ENCODE data around the gene EPHB1.

EPHB1 gene

GRCh38 chr3:134809427-134810051, 14.5 kb downstream of the EPHB1 start:
- DNase-seq (ENCODE audit: low read depth): no peak

- DNase-seq (ENCODE audit: low read depth): no peak
Observed at GRCh38 chr3:134810052-134810435, 15.0 kb downstream of the EPHB1 start.

GRCh38 chr3:134810850-134811249, 15.8 kb downstream of the EPHB1 start:
- no peak for DNase-seq (ENCODE audit: low read depth)

GRCh38 chr3:134813618-134814017, 18.6 kb downstream of the EPHB1 start:
- DNase-seq (ENCODE audit: low read depth): no peak

GRCh38 chr3:134815519-134815918, 20.5 kb downstream of the EPHB1 start:
- no peak for DNase-seq (ENCODE audit: low read depth)

- DNase-seq (ENCODE audit: low read depth): no peak
Observed at GRCh38 chr3:134816623-134817022, 21.6 kb downstream of the EPHB1 start.

- DNase-seq (ENCODE audit: low read depth): no peak
Observed at GRCh38 chr3:134817297-134817696, 22.2 kb downstream of the EPHB1 start.

DNA sequence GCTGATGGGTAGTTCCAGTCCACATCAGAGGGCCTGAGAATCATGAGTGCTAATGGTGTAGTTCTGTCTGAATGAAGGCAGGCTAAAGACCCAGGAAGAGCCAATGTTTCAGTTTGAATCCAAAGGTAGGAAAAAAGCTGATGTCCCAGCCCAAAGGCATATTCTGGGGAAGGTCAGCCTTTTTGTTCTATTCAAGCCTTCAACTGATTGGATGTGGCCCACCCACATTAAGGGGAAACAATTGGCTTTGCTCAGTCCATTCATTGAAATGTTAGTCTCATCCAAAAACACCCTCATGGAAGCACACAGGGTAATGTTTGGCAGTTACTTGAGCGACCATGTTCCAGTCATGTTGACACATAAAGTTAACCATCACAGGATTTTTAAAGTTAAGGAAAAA, 25.9 kb downstream of the EPHB1 start:
- no peak for DNase-seq (ENCODE audit: low read depth)

GRCh38 chr3:134822090-134822489, 27.0 kb downstream of the EPHB1 start:
- DNase-seq (ENCODE audit: low read depth): no peak

- no peak for DNase-seq (ENCODE audit: low read depth)
Observed at GRCh38 chr3:134823679-134824078, 28.6 kb downstream of the EPHB1 start.

DNA sequence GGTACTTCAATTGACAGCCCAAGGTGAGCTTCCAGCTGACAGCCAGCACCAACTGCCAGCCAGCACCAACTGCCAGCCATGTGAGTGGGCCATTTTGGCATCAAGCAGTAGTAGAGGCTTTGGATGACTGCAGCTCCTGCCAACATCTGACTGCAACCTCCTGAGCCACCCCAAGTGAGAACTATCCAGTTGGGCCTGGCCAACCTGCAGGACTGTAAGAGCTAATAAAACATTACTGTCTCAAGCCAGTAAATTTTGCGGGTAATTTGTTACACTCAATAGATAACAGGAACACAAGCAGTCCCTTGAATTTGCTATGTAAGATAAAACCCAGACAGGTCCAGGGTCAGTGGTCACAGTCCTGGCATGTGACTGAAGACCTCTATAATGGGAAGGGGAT, 29.7 kb downstream of the EPHB1 start:
- DNase-seq (ENCODE audit: low read depth): no peak

DNA sequence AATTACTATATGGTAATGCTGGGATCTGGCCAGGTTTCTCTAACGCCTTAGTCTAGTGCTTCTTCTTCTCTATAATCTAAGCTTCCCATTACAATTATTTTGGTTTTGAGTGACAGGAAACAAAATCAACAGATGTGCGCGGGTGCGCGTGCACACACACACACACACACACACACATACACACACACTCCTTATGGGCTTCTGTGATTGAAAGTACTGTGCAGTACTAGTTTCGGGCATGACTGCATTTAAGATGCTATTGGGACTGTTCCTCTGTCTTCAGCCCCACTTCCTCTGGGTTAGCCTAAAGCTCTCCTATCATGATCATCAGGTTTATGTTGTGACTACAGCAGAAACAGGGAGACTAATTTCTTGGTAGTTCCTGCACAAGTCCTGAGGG, 32.2 kb downstream of the EPHB1 start:
- no peak for DNase-seq (ENCODE audit: low read depth)

DNA sequence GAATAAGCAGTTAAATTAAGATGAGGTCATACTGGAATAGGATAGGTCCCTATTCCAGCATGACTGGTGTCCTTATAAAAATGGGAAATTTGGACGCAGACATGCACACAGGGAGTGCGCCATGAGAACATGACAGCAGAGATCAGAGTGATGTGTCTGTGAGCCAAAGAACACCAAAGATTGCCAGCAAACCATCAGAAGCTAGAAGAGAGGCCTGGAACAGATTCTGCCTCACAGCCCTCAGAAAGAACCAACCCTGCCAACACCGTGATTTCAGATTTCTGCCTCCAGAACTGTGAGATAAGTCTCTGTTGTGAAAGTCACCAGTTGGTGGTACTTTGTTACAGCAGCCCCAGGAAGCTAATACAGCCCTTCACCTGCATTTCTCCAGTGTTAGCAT, 34.7 kb downstream of the EPHB1 start:
- no peak for DNase-seq (ENCODE audit: low read depth)

DNA sequence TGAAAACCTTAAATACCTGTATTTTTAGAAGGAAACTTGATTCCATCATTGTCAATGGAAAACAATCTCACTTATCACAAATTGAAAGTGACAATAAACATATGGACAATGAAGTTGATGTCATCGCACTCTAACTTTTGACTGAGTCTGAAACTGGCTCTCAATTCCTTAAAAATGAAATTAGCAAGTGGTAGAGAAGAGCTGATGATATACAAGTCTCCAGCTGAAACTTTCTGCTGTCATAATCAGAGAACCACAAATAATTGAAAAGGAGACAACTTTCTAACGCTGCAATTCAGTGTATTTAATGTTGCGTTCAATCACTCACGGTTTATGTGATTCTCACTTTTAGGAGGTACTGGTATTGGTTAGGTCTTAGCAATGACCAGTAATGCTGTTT, 37.5 kb downstream of the EPHB1 start:
- DNase-seq (ENCODE audit: low read depth): no peak

- no peak for DNase-seq (ENCODE audit: low read depth)
Observed at GRCh38 chr3:134833453-134834163, 38.5 kb downstream of the EPHB1 start.

GRCh38 chr3:134836921-134837320, 41.9 kb downstream of the EPHB1 start:
- DNase-seq (ENCODE audit: low read depth): no peak

DNA sequence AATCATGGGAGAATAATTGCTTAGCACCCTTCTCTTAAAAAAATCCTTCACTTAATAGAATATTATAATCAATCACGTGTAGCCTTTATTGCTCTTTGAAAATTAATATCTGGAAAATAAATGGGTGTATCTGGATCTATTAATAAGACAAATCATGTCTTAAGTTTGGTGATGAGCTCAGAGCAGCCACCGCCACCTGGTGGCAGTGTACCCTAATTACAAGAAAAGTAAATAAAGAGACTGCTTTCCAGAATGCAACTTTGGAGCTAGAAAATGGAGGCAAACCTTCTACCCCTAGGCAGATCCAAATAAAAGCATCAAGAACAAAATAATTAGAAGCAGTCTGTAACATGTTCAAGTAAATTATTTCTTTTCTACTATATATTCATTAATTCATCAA, 43.5 kb downstream of the EPHB1 start:
- DNase-seq (ENCODE audit: low read depth): no peak

DNA sequence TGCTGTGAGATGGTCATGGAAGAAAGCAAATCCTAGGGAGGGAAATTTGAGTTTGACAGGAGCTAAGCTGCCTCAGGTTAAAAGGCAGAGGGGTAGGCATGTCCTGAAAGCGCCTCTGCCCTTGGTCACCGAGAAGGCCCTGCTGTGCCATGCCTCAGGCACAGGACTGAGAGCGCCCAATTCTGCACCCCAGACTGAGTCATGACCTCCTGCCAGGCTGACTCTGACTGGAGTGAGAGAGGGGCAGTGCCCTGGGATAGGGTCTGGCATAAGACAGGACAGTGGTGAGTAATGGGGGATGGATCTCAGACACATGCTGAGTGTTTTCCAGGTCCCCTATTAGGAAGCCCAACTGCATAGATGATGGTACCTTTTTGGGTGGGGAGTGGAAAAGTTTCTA, 44.4 kb downstream of the EPHB1 start:
- no peak for DNase-seq (ENCODE audit: low read depth)

DNA sequence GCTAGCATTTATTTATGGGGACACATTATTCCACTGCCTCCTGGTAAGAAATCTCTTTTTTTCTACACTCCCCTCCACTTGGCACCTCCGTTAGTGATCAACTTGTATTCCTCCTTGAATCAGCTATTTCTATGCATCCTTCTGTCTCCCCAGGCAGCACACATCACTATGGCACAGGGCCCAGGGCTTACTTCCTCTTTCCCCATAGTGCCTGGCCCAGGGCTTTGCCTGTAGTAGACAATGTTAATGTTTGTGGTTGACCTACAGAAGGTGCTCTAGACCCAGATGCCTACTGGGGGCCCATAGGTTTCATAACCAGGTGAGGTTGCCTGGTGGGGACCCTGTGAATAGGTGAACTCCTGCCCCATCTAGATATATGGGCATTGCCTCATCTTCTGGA, 44.9 kb downstream of the EPHB1 start:
- no peak for DNase-seq (ENCODE audit: low read depth)

DNA sequence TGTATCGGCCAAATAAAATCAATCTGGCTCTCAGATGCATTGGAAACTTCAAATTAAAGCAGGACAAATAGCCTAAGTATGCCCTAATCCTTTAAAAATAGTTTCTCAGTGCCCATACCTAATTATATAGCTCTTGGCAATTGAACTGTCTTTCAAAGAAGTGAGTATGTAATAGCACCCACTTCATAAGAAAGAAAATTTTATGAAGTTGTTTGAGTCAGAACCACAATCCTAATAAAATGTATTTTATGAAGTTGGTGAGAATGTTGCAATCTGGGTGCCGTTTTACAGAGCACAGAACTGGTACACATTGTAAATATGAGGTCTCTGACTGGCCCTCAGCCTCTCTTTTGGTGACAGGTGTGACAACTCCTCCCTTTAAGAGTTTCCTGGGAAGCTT, 45.4 kb downstream of the EPHB1 start:
- DNase-seq (ENCODE audit: low read depth): no peak

- no peak for DNase-seq (ENCODE audit: low read depth)
Observed at GRCh38 chr3:134846084-134846483, 51.0 kb downstream of the EPHB1 start.

DNA sequence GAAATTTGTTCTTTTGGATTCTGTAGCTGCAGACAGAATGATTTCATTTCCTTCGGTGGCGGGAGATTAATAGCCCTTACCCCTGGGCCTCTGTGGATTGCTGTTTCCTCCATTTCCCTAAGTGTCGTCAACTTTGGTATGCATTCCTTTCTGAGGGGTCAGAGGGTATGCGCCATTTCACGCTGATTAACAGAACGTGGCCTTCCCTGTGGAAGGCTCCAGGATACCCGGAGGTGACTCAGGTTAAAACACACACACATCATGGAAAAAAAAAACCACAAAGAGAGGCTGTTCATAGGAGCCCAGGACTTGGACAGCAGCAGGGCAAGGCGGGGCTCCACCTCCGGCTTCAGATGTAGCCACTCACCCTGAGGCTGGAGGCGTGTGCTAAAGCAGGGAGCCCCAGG, 51.9 kb downstream of the EPHB1 start:
- DNase-seq (ENCODE audit: low read depth): no peak

- DNase-seq (ENCODE audit: low read depth): no peak
Observed at GRCh38 chr3:134847349-134847748, 52.3 kb downstream of the EPHB1 start.

- no peak for DNase-seq (ENCODE audit: low read depth)
Observed at GRCh38 chr3:134849561-134849960, 54.5 kb downstream of the EPHB1 start.
